Nephron (organoid): ENCODE measurements around the gene OR51B2.
"Not testable (repeated sequence)": the region's sequence is repeated elsewhere in the genome, so short reads cannot be mapped to it uniquely, and the experiment has no call there.

Experiments
- H3K27ac Mint-ChIP-seq, 3 experiments: 2 replicates each; pipeline ENCODE4 v1.8.0; 2020; ENCODE audit warnings: mixed read lengths in 3 of 3, mild to moderate bottlenecking in 2 of 3, moderate library complexity in 1 of 3
- H3K27me3 Mint-ChIP-seq: 2 replicates; pipeline ENCODE4 v1.8.0; 2021; ENCODE audit warnings: low read depth, mild to moderate bottlenecking, moderate library complexity, mixed read lengths
- H3K36me3 Mint-ChIP-seq: 2 replicates; pipeline ENCODE4 v1.8.0; 2020; ENCODE audit warnings: low read depth, mixed read lengths
- H3K4me1 Mint-ChIP-seq: 2 replicates; pipeline ENCODE4 v1.8.0; 2020; ENCODE audit warnings: mixed read lengths
- H3K4me3 Mint-ChIP-seq, 3 experiments: 2 replicates each; pipeline ENCODE4 v1.8.0; 2020; ENCODE audit warnings: mild to moderate bottlenecking in 3 of 3, mixed read lengths in 3 of 3, moderate library complexity in 2 of 3
- H3K9me3 Mint-ChIP-seq: 2 replicates; pipeline ENCODE4 v1.8.0; 2020; ENCODE audit warnings: mixed read lengths
- TF ChIP-seq, protein P1 (sequence below), 3 experiments: fragments of 200-600 bp; sonication (generic); IDR thresholded peaks; one replicate each; pipeline ENCODE4 v1.5.0; 2021; ENCODE audit warnings: antibody characterized with exemption in 3 of 3; ENCODE audit not compliant: unreplicated experiment in 3 of 3

OR51B2 gene

DNA sequence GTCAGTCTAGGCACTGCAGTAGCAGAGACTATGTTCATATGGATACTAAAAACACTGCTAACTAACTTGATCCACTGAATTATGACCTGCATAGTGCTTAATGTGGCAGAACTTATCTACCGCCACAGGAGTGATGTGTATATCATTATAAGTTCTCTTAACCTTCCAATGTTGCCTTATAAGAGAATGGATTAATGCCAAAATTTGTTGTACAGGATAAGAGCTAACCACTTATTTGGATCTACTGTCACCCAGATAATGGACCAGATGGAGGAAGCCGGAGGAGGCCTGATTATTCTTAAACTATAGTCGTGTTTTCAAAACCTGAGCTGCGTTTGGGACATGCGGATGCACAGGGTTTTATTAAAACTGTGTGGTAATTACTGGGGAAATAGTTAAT, 20.5 kb downstream of the OR51B2 start:
- H3K27me3 Mint-ChIP-seq: no peaks in the 10 kb centered on the region
- no peaks in the 10 kb centered on the region for H3K9me3 Mint-ChIP-seq
- H3K27ac Mint-ChIP-seq: no peak overlapping the region
- no peaks in the 10 kb centered on the region for H3K36me3 Mint-ChIP-seq
- H3K4me3 Mint-ChIP-seq: no peak overlapping the region
- H3K4me1 Mint-ChIP-seq: no peaks in the 10 kb centered on the region
- TF ChIP-seq, protein P1, sequence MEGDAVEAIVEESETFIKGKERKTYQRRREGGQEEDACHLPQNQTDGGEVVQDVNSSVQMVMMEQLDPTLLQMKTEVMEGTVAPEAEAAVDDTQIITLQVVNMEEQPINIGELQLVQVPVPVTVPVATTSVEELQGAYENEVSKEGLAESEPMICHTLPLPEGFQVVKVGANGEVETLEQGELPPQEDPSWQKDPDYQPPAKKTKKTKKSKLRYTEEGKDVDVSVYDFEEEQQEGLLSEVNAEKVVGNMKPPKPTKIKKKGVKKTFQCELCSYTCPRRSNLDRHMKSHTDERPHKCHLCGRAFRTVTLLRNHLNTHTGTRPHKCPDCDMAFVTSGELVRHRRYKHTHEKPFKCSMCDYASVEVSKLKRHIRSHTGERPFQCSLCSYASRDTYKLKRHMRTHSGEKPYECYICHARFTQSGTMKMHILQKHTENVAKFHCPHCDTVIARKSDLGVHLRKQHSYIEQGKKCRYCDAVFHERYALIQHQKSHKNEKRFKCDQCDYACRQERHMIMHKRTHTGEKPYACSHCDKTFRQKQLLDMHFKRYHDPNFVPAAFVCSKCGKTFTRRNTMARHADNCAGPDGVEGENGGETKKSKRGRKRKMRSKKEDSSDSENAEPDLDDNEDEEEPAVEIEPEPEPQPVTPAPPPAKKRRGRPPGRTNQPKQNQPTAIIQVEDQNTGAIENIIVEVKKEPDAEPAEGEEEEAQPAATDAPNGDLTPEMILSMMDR (IDR thresholded peaks at IDR 0.05; ENCODE audit: unreplicated experiment in 3 of 3): no peak

DNA sequence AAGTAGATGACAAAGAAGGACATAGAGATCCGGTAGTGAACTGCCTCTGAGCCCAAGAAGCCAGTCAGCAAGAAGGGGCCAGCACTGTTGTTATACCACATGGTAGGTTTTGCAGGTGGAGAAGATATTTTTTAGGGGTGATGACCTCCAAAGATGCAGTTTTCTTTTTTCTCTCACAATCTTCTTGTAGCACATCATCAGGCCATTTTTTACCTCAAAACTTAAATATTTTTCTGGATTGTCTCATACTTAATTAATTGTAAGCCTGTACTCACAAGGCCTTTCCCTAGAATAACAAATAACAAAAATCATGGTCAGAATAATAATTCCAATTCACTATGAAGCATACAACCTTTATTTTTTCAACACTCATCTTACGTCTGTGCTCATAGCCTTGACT, 22.3 kb downstream of the OR51B2 start, which contains the start of gene OR51B4:
OR51B4 (minus strand) TSS at position 101 of the 400 bp plus-strand sequence; CDS start at position 101, 0 bp downstream.
- Mint-ChIP-seq H3K27ac (no peak within 1 kb of the TSS), H3K9me3 (no peaks in the 10 kb centered on the region), H3K4me3 (no peak within 1 kb of the TSS), H3K27me3 (peaks cover 5% of the 10 kb centered on the region), H3K4me1 (no peaks in the 10 kb centered on the region), H3K36me3 (no peaks in the 10 kb centered on the region)
- TF ChIP-seq, protein P1 (IDR thresholded peaks at IDR 0.05; ENCODE audit: unreplicated experiment in 3 of 3): no peak

DNA sequence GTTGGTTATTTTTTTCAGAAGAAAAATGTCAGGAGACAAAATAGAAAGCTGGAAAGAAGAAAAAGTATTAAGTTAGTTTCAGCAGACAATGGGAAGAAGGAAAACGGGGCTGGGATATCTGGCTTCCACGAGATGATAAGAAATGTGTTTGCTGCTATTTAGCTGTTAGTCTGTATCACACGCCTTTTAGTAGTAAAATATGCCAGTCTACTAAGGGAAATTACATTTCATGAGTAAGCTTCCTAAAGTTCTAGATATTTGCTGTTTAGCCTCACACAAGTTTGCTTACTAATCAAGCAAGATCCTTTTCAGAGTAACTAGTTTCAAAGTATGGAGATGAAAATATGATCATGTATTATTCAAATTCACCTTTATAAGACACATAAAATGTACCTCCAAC, 23.8 kb downstream of the OR51B2 start:
- Mint-ChIP-seq H3K27me3 (peaks cover 5% of the 10 kb centered on the region), H3K27ac (no peak overlapping the region), H3K4me3 (no peak overlapping the region), H3K4me1 (no peaks in the 10 kb centered on the region), H3K36me3 (no peaks in the 10 kb centered on the region), H3K9me3 (no peaks in the 10 kb centered on the region)
- TF ChIP-seq, protein P1 (IDR thresholded peaks at IDR 0.05; ENCODE audit: unreplicated experiment in 3 of 3): no peak

DNA sequence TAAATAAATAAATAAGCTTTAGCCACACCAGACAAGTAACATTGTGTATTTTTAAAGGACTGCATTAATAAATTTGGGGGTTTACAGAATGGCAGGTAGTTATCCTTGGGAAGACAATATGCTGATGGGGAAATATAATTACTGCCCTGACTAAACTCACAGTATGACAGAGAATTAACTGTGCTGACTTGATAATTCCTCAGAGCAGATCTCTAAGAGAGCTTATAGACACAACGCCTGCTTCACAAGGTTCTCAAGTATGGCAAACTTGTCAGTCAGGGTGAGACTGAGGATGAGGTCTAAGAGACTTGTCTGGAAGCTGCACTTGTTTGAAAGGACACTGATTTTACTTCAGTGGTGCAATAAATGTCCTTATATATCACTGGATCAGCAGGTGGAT, 25.6 kb downstream of the OR51B2 start:
- TF ChIP-seq, protein P1 (IDR thresholded peaks at IDR 0.05; ENCODE audit: unreplicated experiment in 3 of 3): no peak
- no peaks in the 10 kb centered on the region for H3K4me1 Mint-ChIP-seq
- H3K36me3 Mint-ChIP-seq: no peaks in the 10 kb centered on the region
- H3K27me3 Mint-ChIP-seq: peaks cover 5% of the 10 kb centered on the region
- H3K27ac Mint-ChIP-seq: no peak overlapping the region
- H3K4me3 Mint-ChIP-seq: no peak overlapping the region
- no peaks in the 10 kb centered on the region for H3K9me3 Mint-ChIP-seq

DNA sequence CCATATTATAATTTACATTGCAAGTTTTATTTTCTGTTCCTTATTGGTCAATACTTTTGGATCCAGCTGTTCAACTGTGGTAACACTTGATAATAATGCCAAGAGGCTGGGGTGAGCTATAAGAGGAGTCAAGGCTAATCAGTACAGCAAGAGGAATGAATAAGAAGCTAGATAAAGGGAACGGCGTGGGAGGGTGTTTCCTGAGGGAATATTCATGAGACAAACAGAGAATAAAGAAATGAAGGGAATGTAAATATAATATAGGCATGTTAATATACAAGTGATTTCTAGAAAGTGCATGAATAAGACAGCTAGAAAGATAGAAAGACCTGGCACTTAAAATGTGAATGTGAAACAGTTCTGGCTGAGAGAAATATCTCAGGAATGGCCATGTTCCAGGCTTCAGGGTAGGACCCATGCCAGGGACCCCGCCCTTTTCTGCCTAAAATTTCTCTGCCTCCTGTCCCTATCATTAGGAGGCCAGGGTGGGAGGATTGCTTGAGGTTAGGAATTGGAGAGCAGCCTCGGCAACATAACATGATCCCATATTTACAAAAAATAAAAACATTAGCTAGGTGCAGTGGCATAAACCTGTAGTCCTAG, 26.3 kb downstream of the OR51B2 start:
- Mint-ChIP-seq H3K27ac (no peak overlapping the region), H3K36me3 (no peaks in the 10 kb centered on the region), H3K27me3 (peaks cover 5% of the 10 kb centered on the region), H3K9me3 (no peaks in the 10 kb centered on the region), H3K4me3 (no peak overlapping the region), H3K4me1 (no peaks in the 10 kb centered on the region)
- TF ChIP-seq, protein P1 (IDR thresholded peaks at IDR 0.05; ENCODE audit: unreplicated experiment in 3 of 3): no peak

DNA sequence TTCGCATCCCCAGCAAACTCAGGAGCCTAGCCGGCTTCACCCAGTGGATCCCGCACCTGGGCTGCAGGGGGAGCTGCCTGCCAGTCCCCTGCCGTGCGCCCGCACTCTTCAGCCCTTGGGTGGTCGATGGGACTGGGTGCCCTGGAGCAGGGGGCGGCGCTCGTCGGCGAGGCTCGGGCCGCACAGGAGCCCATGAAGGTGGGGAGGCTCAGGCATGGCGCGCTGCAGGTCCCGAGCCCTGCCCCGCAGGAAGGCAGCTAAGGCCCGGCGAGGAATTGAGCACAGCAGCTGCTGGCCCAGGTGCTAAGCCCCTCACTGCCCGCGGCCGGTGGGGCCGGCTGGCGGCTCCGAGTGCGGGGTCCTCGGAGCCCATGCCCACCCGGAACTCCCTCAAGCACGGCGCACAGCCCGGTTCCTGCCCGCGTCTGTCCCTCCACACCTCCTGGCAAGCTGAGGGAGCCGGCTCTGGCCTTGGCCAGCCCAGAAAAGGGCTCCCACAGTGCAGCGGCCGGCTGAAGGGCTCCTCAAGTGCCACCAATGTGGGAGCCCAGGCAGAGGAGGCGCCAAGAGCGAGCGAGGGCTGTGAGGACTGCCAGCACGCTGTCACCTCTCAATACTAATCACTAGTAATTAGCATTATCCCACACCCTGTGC, 29.6 kb downstream of the OR51B2 start:
- not testable (repeated sequence) for H3K4me3 Mint-ChIP-seq, H3K27ac Mint-ChIP-seq, H3K4me1 Mint-ChIP-seq, H3K9me3 Mint-ChIP-seq, H3K36me3 Mint-ChIP-seq, H3K27me3 Mint-ChIP-seq
